Parathyroid adenoma (tissue), 2 donors: ENCODE results near the gene ARID4A.
"Not testable (repeated sequence)": the region's sequence is repeated elsewhere in the genome, so short reads cannot be mapped to it uniquely, and the experiment has no call there.

Experiments used
- H2AFZ ChIP-seq: fragments of 300-600 bp; sonication (generic); one replicate; pipeline ENCODE4 v1.7.0; 2017; ENCODE audit warnings: antibody characterized with exemption, mild to moderate bottlenecking
- H3K27ac ChIP-seq: fragments of 300-600 bp; sonication (generic); one replicate; pipeline ENCODE4 v1.7.0; 2017
- H3K27me3 ChIP-seq: fragments of 300-600 bp; sonication (generic); one replicate; pipeline ENCODE4 v1.7.0; 2017; ENCODE audit warnings: low read length; ENCODE audit not compliant: control insufficient read depth, insufficient read depth
- H3K36me3 ChIP-seq: fragments of 300-600 bp; sonication (generic); one replicate; pipeline ENCODE4 v1.7.0; 2017; ENCODE audit warnings: low read length; ENCODE audit not compliant: control insufficient read depth, insufficient read depth
- H3K4me1 ChIP-seq: fragments of 300-600 bp; sonication (generic); one replicate; pipeline ENCODE4 v1.7.0; 2017; ENCODE audit warnings: control low read depth
- H3K4me2 ChIP-seq: fragments of 300-600 bp; sonication (generic); one replicate; pipeline ENCODE4 v1.7.0; 2017; ENCODE audit warnings: low read length
- H3K4me3 ChIP-seq: fragments of 300-600 bp; sonication (generic); one replicate; pipeline ENCODE4 v1.7.0; 2017; ENCODE audit warnings: low read depth, low read length
- H3K79me2 ChIP-seq: fragments of 300-600 bp; sonication (generic); one replicate; pipeline ENCODE4 v1.7.0; 2017; ENCODE audit warnings: control low read depth
- H3K9ac ChIP-seq: fragments of 300-600 bp; sonication (generic); one replicate; pipeline ENCODE4 v1.7.0; 2017; ENCODE audit warnings: mild to moderate bottlenecking
- H3K9me3 ChIP-seq: fragments of 300-600 bp; sonication (generic); one replicate; pipeline ENCODE4 v1.7.0; 2017; ENCODE audit warnings: low read length; ENCODE audit not compliant: control insufficient read depth
- CTCF ChIP-seq: fragments of 300-600 bp; sonication (generic); IDR thresholded peaks from one replicate; pipeline ENCODE4 v1.7.0; 2017; ENCODE audit warnings: antibody characterized with exemption, mild to moderate bottlenecking
- donor health status: primary hyperparathyroidism.

ARID4A gene

GRCh38 chr14:58353516-58354299, 55.4 kb downstream of the ARID4A start:
- Histone ChIP-seq H2AFZ (no peak overlapping the region), H3K4me1 (no peaks in the 10 kb centered on the region), H3K27me3 (no peaks in the 10 kb centered on the region), H3K4me3 (no peak overlapping the region), H3K9ac (no peak overlapping the region), H3K9me3 (no peaks in the 10 kb centered on the region), H3K79me2 (peaks cover 6% of the 10 kb centered on the region), H3K27ac (no peak overlapping the region), H3K36me3 (no peaks in the 10 kb centered on the region), H3K4me2 (no peak overlapping the region)
- TF ChIP-seq CTCF: no peak

- Histone ChIP-seq H3K9me3 (no peaks in the 10 kb centered on the region), H3K36me3 (no peaks in the 10 kb centered on the region), H3K4me2 (no peak overlapping the region), H3K27ac (no peak overlapping the region), H3K9ac (no peak overlapping the region), H3K4me1 (no peaks in the 10 kb centered on the region), H3K4me3 (no peak overlapping the region), H3K27me3 (no peaks in the 10 kb centered on the region), H3K79me2 (peaks cover 6% of the 10 kb centered on the region), H2AFZ (no peak overlapping the region)
- no peak for TF ChIP-seq CTCF
Observed at GRCh38 chr14:58354808-58355207, 56.5 kb downstream of the ARID4A start.

- Histone ChIP-seq H2AFZ (no peak overlapping the region), H3K36me3 (no peaks in the 10 kb centered on the region), H3K79me2 (peaks cover 4% of the 10 kb centered on the region), H3K9ac (no peak overlapping the region), H3K9me3 (no peaks in the 10 kb centered on the region), H3K27me3 (no peaks in the 10 kb centered on the region), H3K27ac (no peak overlapping the region), H3K4me3 (no peak overlapping the region), H3K4me1 (no peaks in the 10 kb centered on the region), H3K4me2 (no peak overlapping the region)
- no peak for TF ChIP-seq CTCF
Observed at GRCh38 chr14:58356268-58356667, 57.9 kb downstream of the ARID4A start.

GRCh38 chr14:58362272-58362671, 63.9 kb downstream of the ARID4A start:
- H3K4me2 ChIP-seq, H3K27ac ChIP-seq, H3K27me3 ChIP-seq, H3K9me3 ChIP-seq, H3K79me2 ChIP-seq, H3K9ac ChIP-seq, H3K4me1 ChIP-seq, H3K36me3 ChIP-seq, H3K4me3 ChIP-seq, H2AFZ ChIP-seq: not testable (repeated sequence)

- Histone ChIP-seq H3K36me3 (no peaks in the 10 kb centered on the region), H3K4me1 (no peaks in the 10 kb centered on the region), H2AFZ (no peak overlapping the region), H3K9ac (no peak overlapping the region), H3K27me3 (no peaks in the 10 kb centered on the region), H3K4me3 (no peak overlapping the region), H3K4me2 (no peak overlapping the region), H3K27ac (no peak overlapping the region), H3K79me2 (no peaks in the 10 kb centered on the region), H3K9me3 (no peaks in the 10 kb centered on the region)
- TF ChIP-seq CTCF: no peak
Observed at GRCh38 chr14:58362798-58363412, 64.5 kb downstream of the ARID4A start.
